ENCODE results near the gene HOXC9.

HOXC9 gene

DNA sequence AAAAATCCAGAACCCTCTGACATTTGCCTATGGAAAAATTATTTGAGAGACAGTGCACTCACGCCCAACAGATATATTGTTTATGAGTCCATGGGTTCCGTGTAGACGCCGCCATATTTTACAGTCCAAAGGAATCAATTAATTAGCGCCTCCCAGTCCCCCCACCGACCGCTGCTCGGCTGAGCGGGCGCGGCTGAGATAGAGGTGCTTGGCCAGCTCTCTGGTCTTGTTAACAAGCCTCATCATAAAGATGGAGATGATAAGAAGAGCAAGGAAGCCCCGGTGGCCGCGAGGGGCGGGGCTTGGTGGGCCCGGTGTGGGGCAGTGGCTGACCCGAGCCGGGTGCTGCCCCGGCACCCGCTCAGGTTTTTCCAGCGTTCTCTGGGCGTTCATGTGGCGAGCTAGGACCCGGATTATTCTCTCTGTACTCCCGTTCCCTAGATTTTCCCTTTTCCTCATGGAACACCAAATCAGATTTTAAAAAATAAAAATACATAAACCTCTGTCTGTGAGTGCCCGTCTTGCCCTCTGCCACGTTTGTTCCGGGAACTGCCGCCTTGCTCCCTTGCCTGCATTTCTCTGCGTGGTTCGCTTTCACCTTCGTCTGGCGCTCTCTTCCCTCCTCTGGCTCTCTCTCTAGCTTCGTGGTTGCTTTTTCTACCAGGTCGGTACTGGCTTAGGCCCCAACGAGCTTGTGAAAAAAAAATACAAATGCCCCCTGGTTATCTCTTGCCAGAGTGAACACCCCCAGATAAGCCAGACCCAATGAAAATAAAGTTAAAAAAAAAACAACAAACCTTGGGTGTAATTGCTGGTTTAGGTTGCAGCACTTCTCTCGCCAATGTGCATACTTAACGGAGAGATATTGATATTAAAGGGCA, 36.3 kb upstream of the HOXC9 start:
- DNase-seq: no peak

DNA sequence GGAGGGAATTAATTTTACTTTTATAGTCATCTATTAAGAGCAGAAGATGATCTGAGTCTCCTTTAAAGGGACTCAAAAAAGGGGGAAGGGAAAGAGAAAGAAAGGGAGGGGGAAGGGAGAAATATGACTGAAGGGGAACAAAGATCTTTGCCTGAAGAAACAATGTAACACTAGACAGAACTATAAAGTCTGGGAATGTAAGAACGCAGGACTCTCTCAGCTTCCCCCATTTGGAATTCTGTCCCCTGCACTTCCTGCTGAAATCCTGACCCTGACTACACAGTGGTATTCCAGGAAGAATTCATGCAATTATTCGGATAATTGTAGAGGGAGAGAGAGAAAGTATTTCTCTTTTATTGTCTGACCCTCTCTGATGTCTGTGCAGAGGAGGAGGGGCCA, 35.6 kb upstream of the HOXC9 start:
- DNase-seq: no peak

DNA sequence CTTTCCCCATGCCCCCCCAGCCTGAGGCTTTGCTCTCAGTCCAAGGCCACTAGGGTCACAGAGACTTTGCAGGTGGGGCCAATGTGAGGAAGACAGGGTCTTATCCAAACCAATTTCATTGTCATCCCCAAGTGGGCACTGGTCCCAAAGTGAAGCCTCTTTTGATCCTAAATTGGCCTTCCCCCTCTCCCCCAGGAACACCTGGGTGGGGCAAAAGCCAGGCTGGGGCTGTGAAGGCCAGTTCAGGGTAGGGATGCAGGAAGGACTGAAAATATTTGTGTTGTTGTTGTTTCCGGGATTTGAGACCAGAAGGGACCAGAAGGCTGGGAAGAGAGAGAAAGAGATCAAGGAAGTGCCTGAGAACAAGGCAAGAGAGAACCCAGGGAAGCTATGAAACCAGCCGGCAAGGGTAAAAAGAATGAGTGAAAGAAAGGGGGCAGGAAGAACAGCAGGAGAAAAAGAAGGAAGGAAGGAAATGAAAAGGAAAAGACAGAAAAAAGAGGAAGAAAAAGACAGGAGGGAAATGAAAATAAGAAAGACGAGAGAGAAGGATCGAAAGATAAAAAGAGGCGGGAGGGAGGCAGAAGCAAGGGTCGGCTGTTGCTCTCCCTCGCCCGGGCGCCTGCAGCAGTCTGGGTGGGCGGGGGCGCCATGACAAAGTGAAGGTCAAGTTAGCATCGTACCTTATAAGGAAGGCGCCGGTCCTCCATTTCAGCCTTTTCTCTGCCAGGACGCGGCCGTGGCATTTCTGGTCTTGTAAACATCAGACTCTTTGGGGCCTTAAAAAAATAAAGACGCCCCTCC, 34.5 kb upstream of the HOXC9 start:
- no peak for DNase-seq

GRCh38 chr12:53966085-53966384, 33.9 kb upstream of the HOXC9 start:
- DNase-seq: no peak

GRCh38 chr12:53966385-53967133, 33.4 kb upstream of the HOXC9 start:
- DNase-seq: no peak

DNA sequence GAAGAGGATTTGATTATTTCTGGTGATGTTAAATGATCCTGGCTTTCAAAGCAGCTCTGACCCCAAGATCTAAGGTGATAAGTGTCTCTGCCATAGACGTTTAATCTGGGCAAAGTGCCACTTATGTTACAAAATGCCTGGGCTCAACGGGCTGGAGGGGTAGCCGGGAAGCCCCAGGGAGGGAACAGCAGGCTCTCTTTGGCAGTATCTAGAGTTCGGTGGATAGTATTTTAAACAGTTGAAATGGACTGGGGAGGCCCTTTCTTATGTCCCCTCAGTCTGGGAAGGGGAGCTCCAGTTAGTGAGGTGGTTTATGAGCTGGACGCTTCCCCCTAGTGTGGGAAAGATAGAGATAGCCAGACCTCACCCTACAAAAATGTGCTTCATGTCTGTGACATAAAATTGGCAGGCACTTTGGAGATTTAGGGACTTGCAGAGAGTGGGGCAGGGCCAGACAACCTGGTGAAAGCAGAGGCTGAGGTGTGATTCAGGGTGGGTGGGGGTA, 32.5 kb upstream of the HOXC9 start:
- no peak for DNase-seq

- no peak for DNase-seq
Measured at GRCh38 chr12:53968214-53969127, 31.5 kb upstream of the HOXC9 start.

GRCh38 chr12:53969588-53970259, 30.2 kb upstream of the HOXC9 start:
- DNase-seq: no peak

DNA sequence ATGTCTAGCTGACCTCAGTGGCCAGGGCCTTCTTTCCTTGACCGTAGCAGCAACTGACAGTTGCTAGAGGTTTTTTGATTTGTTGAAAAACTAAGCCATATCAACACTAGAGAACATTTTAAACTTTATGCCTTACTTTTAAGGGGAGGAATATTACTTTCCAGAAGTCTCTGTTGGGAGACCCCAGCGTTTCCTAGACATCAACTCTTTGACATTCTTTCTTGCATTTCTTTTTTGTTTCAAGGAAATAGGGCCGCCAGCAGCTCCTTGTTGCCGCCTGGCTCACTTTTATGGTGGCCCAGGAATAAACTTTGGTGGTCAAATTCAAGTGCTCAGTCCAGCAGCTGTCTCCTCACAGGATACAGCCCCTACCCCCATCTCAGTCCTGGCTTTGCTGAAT, 29.5 kb upstream of the HOXC9 start:
- DNase-seq: no peak

- DNase-seq: no peak
Measured at GRCh38 chr12:53971129-53971528, 28.8 kb upstream of the HOXC9 start.

DNA sequence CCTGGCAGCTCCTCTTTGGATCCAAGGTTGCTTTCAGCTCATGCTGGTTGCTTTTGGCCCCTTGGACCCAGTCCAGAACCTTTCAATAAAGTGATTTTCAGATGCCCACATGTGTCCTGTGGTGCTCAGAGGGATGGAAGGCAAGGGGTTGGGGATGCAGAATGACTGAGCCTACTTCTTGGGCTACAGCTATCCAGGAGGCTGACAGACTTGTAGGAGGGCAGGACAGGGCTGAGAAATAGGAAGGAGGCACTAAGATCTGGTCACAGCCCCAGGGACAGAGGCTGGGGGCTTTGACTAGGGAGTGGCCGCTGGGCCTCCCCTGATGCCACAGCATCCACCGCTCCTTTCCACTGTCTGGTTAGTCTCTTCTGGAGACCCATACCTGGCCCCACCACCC, 28.3 kb upstream of the HOXC9 start:
- no peak for DNase-seq

- DNase-seq: no peak
Measured at GRCh38 chr12:53972152-53972702, 27.7 kb upstream of the HOXC9 start.

GRCh38 chr12:53972722-53973235, 27.2 kb upstream of the HOXC9 start, which contains the start of gene HOXC11:
HOXC11 (plus strand) TSS chr12:53973126; CDS start chr12:53973242, 116 bp downstream.
- DNase-seq: no peak

- DNase-seq: no peak
Measured at GRCh38 chr12:53973236-53974042, 26.5 kb upstream of the HOXC9 start.

DNA sequence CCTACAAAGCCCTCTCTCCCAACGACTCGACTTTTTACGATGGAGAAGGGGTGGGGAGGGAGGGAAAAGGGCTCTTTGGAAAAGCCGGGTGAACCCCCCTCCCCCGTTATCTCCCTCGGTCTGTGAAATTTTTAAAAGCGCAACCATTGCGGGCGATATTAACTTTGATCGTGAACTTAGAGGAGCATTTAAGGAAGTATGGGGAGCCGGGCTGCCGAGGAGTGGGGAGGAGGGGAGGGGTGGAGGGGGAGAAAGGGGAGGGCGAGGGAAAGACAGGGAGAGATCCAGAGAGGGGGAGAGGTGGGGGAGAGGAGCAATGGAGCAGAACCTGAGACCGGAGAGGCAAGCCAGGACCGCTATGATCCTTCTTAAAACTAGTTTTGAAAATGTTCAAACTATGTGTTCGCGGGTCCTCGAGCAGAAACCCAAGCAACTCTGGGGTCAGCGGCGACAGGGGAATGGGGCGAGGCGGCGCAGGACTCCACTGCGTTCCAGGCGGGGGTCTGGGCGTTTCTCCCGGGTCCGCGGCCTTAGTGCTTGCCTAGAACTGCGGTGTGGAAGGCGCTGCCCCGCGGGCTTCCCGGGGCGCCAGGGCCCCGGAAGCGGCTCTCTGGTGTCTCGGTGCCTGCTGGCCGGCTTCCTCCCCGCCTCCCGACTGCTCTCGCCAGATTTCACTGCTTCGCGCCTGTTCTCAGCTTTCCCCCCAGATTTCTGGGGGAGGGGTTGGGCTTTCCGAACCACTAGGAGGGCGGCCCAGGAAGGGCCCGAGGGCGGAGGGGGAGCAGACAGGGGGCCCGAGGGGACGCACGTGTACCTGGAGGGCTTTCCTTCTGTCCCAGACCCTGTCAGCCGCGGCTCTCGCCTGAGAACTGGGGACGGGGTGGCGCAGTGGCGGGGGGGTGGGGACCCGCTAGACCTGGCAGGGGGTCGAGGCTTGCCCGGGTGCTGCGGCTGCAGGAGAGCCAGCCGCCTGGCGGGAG, 25.6 kb upstream of the HOXC9 start, which contains the start of gene HOTAIR:
TSS of gene HOTAIR (minus strand) at position 871 of the 980 bp plus-strand sequence.
- DNase-seq: no peak

- DNase-seq: no peak
Measured at GRCh38 chr12:53975064-53975471, 24.9 kb upstream of the HOXC9 start.

DNA sequence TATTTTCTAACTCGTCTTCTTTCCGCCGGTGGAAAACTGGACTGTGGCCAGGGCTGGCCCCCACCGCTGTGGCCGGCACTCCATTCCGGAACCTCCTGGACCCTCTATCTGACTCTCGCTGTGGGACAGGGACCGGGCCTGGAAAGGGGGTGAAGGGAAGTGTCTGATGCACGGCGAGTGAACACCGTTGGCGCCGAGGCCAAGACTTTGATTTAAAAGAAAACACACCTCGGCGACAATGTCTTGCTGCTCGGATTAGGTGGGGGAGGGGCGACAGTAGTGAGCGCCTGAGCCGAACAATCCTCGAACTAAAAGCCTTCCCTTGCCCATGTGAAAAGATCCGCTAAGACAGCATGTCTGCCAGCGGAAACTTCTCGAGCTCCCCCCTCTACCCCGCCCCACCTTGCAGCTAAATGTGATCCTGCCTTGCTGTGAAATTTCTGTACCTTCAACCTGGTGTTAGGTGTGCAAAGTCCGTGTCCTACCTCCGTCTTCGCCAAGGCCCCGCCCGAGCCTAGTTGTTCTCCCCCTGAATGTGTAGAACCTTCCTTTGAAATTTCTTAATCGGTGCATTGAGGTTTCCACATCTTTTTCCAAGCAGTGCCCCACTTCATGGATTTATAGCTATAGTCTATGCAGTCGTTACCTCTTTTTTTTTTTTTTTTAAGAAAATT, 24.3 kb upstream of the HOXC9 start:
- DNase-seq: no peak

All from SHP77 (cell line).